ENCODE data around the gene AMIGO2.

The AMIGO2 gene

DNA sequence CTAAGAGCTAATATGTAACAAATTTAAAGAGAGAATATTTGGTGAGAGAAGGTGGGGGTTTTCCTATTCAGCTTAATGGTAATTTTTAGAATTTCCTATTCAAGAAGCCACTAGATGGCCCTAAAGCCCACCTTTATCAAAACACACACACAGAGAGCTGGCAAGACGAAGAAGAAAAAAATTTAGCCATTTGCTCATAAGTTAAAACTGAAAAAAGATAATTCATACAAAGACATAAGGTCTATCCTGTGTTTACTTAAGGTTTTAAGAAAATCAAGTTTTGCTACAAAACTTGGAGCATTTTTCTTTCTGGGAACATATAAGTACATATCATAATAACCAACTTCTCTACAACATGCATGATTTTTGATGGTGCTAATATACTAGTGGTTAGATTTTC is 47.1 kb downstream of the AMIGO2 start:
- peak; percentile 79 to 82 for DNase-seq

DNA sequence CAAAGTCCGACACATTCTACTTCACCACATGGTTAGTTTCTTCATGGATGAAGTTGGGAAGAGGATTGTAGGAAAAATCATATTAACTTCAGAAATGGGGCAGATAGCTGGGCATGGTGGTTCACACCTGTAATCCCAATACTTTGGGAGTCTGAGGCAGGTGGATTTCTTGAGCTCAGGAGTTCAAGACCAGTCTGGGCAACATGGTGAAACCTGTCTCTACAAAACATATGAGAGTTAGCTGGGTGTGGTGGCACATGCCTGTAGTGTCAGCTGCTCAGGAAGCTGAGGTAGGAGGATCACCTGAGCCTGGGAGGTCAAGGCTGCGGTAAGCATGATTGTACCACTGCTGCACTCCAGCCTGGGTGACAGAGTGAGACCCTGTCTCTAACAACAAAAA is 49.9 kb downstream of the AMIGO2 start:
- no peak for DNase-seq

GRCh38 chr12:47028981-47029708 is 50.6 kb downstream of the AMIGO2 start:
- DNase-seq: no peak

GRCh38 chr12:47028186-47028585 is 51.6 kb downstream of the AMIGO2 start:
- DNase-seq: no peak

Measured in NCI-H1930 (cell line).